ENCODE data around the gene MCAM. TPM values are rescaled to one million over a fixed set of nuclear protein-coding genes. Genes with fewer than 3 reads are reported as not detected.

Gene MCAM
- total and polyA plus RNA-seq, 3 donors from 2014 or later = 39.1 to 45.1 (median 43.1) TPM

DNA sequence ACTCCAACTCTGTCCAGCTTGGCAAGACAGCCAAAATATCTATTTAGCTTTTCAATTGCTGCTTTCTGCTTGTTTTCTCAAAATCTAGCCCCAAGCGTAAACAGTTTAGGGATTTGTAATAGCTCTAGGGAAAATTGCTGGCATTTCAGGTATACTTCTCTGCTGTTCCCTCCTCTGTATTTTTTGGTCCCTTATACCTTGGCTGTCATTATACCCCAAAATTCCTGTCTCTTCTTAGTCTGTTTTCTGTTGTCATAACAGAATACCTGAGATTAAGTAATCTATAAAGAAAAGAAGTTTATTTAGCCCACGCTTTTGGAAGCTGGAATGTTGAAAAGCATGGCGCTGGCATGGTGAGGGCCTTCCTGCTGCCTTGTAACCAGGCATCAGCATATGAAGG lies 23.5 kb downstream of the MCAM start:
- WGBS, 2 donors = 93 to 94% methylated on average over 3 of the region's 3 CpGs
- intact Hi-C loops (cut with DNase I; ENCODE audit: low total_unique reads) = no loop called here
- Histone ChIP-seq H3K9me3 (no peaks in the 10 kb centered on the region), H3K36me3 (ENCODE audit: low read depth, missing control alignments) (no peaks in the 10 kb centered on the region), H3K27ac (no peak overlapping the region), H3K4me3 (no peak overlapping the region), H3K27me3 (no peaks in the 10 kb centered on the region), H3K4me1 (no peaks in the 10 kb centered on the region)
- no peak for DNase-seq
- TF ChIP-seq CTCF (IDR thresholded peaks at IDR 0.05) = no peak
- TF ChIP-seq POLR2A (IDR thresholded peaks at IDR 0.05) = no peak

DNA sequence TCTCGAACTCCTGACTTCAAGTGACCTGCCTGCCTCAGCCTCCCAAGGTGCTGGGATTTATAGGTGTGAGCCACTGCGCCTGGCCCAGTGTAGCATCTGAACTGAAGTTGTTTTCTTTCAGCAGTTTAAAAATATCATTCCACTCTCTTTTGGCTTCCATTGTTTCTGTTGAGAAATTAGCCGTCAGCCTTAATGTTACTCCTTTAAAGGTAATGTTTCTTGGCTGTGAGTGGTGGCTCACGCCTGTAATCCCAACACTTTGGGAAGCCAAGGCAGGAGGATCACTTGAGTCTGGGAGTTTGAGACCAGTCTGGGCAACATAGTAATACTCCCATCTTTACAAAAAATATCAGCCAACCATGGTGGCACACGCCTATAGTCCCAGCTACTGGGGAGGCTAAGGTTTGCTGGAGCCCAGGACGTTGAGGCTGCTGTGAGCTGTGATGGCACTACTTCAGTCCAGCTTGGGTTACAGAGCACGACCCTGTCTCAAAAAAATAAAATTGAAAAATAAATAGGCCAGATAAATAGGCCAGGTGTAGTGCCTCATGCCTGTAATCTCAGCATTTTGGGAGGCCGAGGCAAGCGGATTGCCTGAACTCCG lies 25.9 kb downstream of the MCAM start:
- no peaks in the 10 kb centered on the region for H3K27me3 ChIP-seq
- no peak overlapping the region for H3K27ac ChIP-seq
- WGBS, 2 donors = 95 to 97% methylated on average over 10 of the region's 10 CpGs
- H3K4me3 ChIP-seq = no peak overlapping the region
- TF ChIP-seq POLR2A (IDR thresholded peaks at IDR 0.05) (no peak), CTCF (IDR thresholded peaks at IDR 0.05) (no peak)
- no peaks in the 10 kb centered on the region for H3K36me3 ChIP-seq (ENCODE audit: low read depth, missing control alignments)
- no peak for DNase-seq
- intact Hi-C loops (cut with DNase I; ENCODE audit: low total_unique reads) = no loop called here
- H3K4me1 ChIP-seq = no peaks in the 10 kb centered on the region
- no peaks in the 10 kb centered on the region for H3K9me3 ChIP-seq

DNA sequence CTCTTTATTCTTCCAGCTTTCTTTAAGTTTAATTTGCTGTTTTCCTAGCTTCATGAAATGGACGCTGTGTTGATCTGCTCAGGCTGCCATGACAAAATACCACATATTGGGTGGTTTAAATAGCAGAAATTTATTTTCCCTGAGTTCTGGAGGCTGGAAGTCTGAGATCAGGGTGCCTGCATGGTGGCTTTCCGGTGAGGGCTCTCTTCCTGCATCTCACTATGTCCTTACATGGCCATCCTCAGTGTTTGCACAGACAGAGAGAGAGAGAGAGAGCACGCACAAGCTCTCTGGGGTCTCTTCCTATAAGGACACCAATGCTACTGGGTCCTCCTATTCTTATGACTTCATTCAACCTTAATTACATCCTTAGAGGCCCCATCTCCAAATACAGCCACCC lies 28.7 kb downstream of the MCAM start:
- no peaks in the 10 kb centered on the region for H3K27me3 ChIP-seq
- no peak overlapping the region for H3K27ac ChIP-seq
- no peaks in the 10 kb centered on the region for H3K36me3 ChIP-seq (ENCODE audit: low read depth, missing control alignments)
- 90% methylated on average over 3 of the region's 3 CpGs for WGBS, 2 donors
- no peaks in the 10 kb centered on the region for H3K4me1 ChIP-seq
- intact Hi-C loops (cut with DNase I; ENCODE audit: low total_unique reads) = no loop called here
- H3K4me3 ChIP-seq = no peak overlapping the region
- TF ChIP-seq POLR2A (IDR thresholded peaks at IDR 0.05) = no peak
- no peak for TF ChIP-seq CTCF (IDR thresholded peaks at IDR 0.05)
- no peak for DNase-seq
- H3K9me3 ChIP-seq = no peaks in the 10 kb centered on the region

DNA sequence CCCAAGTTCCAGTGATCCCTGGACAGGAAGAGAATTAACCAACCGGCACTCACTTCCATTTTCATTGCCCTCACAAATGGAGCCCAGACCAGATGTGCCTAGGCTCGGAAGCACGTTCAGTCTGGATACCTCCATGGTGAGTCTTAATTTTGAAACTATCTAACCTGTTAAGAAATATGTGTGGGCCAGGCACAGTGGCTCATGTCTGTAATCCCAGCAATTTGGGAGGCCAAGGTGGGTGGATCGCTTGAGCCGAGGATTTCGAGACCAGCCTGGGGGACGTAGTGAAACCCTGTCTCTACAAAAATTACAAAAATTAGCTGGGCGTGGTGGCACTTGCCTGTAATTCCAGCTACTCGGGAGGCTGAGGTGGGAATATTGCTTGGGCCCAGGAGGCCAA lies 31.5 kb downstream of the MCAM start:
- intact Hi-C loops (cut with DNase I; ENCODE audit: low total_unique reads) = no loop called here

More for the DNA sequence above, 31.5 kb downstream of the MCAM start:
- Histone ChIP-seq H3K27ac (no peak overlapping the region), H3K9me3 (no peaks in the 10 kb centered on the region), H3K27me3 (no peaks in the 10 kb centered on the region), H3K4me3 (no peak overlapping the region), H3K4me1 (no peaks in the 10 kb centered on the region), H3K36me3 (ENCODE audit: low read depth, missing control alignments) (no peaks in the 10 kb centered on the region)
- WGBS, 2 donors = 89 to 97% methylated on average over 7 to 9 of the region's 9 CpGs
- TF ChIP-seq CTCF (IDR thresholded peaks at IDR 0.05) (no peak), POLR2A (IDR thresholded peaks at IDR 0.05) (no peak)
- no peak for DNase-seq
